ENCODE measurements around the gene LUZP1. TPM values are rescaled to one million over a fixed set of nuclear protein-coding genes. Genes with fewer than 3 reads are reported as not detected.
"Not testable (repeated sequence)": the region's sequence is repeated elsewhere in the genome, so short reads cannot be mapped to it uniquely, and the experiment has no call there.

The LUZP1 gene
- total and polyA plus RNA-seq, 12 donors = 7.1 to 65.3 (median 26.5) TPM

DNA sequence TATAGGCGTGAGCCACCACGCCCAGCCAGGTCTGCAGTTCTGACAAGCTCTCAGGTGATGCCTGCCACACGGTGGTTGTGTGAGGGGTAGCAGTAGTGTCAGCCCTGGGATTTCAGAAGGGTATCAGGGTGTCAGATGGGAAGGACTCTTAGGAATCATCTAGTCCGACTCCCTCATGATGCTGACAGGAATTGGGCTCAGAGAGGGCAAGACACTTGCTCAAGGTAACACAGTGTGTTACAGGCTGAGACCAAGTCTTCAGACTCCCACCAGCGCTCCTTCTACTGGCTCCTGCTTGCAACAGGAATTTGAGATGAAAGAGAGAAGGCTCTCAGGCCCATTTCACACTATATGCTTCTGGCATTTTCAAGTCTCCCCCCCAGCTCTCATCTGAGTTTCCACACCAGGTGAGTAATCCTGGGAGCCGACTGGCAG, 41.7 kb upstream of the LUZP1 start:
- Histone ChIP-seq H3K27me3 (peaks cover 18% of the 10 kb centered on the region), H3K4me3 (no peak overlapping the region), H3K27ac (no peak overlapping the region), H3K36me3 (replicated peaks in 1 of 2) (no peaks in the 10 kb centered on the region), H3K4me1 (replicated peaks in 1 of 2) (no peaks in the 10 kb centered on the region), H3K9me3 (replicated peaks in 1 of 3) (no peaks in the 10 kb centered on the region)
- intact Hi-C loops (cut with DNase I) = no loop called here
- TF ChIP-seq POLR2A (IDR thresholded peaks at IDR 0.05) = no peak
- TF ChIP-seq, protein P1, sequence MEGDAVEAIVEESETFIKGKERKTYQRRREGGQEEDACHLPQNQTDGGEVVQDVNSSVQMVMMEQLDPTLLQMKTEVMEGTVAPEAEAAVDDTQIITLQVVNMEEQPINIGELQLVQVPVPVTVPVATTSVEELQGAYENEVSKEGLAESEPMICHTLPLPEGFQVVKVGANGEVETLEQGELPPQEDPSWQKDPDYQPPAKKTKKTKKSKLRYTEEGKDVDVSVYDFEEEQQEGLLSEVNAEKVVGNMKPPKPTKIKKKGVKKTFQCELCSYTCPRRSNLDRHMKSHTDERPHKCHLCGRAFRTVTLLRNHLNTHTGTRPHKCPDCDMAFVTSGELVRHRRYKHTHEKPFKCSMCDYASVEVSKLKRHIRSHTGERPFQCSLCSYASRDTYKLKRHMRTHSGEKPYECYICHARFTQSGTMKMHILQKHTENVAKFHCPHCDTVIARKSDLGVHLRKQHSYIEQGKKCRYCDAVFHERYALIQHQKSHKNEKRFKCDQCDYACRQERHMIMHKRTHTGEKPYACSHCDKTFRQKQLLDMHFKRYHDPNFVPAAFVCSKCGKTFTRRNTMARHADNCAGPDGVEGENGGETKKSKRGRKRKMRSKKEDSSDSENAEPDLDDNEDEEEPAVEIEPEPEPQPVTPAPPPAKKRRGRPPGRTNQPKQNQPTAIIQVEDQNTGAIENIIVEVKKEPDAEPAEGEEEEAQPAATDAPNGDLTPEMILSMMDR (IDR thresholded peaks at IDR 0.05) = no peak
- DNase-seq = no peak
- WGBS, 4 donors = 38 to 45% (median 42%) methylated on average over 5 to 6 of the region's 6 CpGs

DNA sequence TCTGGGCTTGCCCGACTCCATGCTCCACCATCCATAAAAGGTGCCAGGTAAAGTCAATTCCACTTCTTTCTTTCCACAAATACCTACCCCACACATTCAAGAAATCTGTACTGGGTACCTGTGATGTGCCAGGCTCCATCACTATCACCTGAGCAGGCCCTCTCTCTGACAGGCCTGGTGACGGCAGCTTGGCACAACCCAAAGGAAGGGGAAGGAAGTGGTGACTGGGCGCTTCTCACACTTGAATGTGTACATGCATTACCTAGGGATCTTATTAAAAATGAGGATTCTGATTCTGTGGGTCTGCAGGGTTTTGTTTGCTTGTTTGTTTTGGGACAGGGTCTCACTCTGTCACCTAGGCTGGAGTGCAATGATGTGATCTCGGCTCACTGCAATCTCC, 41.1 kb upstream of the LUZP1 start:
- Histone ChIP-seq H3K27ac (no peak overlapping the region), H3K36me3 (replicated peaks in 1 of 2) (no peaks in the 10 kb centered on the region), H3K4me1 (replicated peaks in 1 of 2) (no peaks in the 10 kb centered on the region), H3K27me3 (peaks cover 12% of the 10 kb centered on the region), H3K4me3 (no peak overlapping the region), H3K9me3 (replicated peaks in 1 of 3) (no peaks in the 10 kb centered on the region)
- TF ChIP-seq, protein P1 (IDR thresholded peaks at IDR 0.05) = no peak
- TF ChIP-seq POLR2A (IDR thresholded peaks at IDR 0.05) = no peak
- WGBS, 4 donors = 72 to 81% (median 77%) methylated on average over 4 of the region's 4 CpGs
- intact Hi-C loops (cut with DNase I) = no loop called here
- DNase-seq = no peak

DNA sequence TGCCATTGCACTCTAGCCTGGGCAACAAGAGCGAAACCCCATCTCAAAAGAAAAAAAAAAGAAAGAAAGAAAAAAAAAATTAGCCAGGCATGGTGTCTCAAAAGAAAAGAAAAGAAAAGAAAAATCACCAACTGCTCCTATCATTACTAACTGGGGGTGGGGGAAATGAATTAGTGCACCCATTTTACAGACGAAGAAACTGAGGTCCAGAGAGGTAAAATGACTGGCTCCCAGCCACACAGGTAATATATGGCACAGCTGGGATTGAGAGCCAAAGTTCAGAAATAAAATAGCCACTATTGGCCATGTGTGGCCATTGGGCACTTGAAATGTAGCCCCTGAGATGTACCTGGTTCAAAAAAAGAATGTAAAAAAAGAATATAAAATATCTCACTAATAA, 39.9 kb upstream of the LUZP1 start:
- no peaks in the 10 kb centered on the region for H3K27me3 ChIP-seq
- DNase-seq = no peak

DNA sequence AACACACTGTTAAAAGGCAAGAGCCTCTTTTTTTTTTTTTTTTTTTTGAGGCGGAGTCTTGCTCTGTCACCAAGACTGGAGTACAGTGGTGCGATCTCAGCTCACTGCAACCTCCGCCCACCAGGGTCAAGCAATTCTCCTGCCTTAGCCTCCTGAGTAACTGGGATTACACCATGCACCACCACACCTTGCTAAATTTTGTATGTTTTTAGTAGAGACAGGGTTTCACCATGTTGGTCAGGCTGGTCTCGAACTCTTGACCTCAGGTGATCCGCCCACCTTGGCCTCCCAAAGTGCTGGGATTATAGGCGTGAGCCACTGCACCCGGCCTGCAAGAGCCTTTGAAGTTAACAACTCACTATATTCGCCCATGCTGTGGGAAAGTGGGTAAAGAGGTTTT, 39.1 kb upstream of the LUZP1 start:
- WGBS, 4 donors = 87 to 91% (median 88%) methylated on average over 8 of the region's 8 CpGs
- H3K27ac ChIP-seq; H3K27me3 ChIP-seq; intact Hi-C loops (cut with DNase I); DNase-seq; H3K36me3 ChIP-seq (replicated peaks in 1 of 2); H3K9me3 ChIP-seq (replicated peaks in 1 of 3); H3K4me1 ChIP-seq (replicated peaks in 1 of 2); H3K4me3 ChIP-seq: not testable (repeated sequence)

More for the DNA sequence above, 39.9 kb upstream of the LUZP1 start:
- no peak for TF ChIP-seq POLR2A (IDR thresholded peaks at IDR 0.05)
- TF ChIP-seq, protein P1 (IDR thresholded peaks at IDR 0.05) = no peak
- Histone ChIP-seq H3K4me1 (replicated peaks in 1 of 2) (no peaks in the 10 kb centered on the region), H3K4me3 (no peak overlapping the region), H3K36me3 (replicated peaks in 1 of 2) (no peaks in the 10 kb centered on the region), H3K9me3 (replicated peaks in 1 of 3) (no peaks in the 10 kb centered on the region), H3K27ac (no peak overlapping the region)
- WGBS, 4 donors = 72 to 82% (median 77%) methylated on average over 2 of the region's 2 CpGs
- intact Hi-C loops (cut with DNase I) = no loop called here

DNA sequence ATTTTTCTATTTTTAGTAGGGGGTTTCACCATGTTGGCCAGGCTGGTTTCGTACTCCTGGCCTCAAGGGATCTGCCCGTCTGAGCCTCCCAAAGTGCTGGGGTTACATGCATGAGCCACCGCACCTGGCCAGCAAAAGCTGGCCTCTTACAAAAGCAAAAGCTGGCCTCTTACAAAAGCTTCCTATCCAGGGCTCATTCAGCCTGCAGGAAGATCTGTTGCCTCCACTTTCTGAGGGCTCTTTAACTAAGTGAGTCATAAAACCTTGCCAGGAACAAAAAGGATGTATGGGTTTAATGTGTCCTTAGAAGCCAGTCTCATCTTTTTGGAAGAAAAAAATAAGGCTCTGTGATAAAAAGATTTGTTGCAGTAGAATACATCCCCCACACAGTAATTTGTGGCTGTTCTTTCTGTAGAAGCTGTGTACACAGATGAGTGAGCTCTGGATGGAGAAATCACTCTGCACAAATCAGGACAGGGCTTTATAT, 33.6 kb upstream of the LUZP1 start:
- TF ChIP-seq, protein P1 (IDR thresholded peaks at IDR 0.05) = no peak
- no peak for TF ChIP-seq POLR2A (IDR thresholded peaks at IDR 0.05)
- Histone ChIP-seq H3K4me1 (replicated peaks in 1 of 2) (no peaks in the 10 kb centered on the region), H3K36me3 (replicated peaks in 1 of 2) (no peaks in the 10 kb centered on the region), H3K27ac (no peak overlapping the region), H3K4me3 (no peak overlapping the region), H3K9me3 (replicated peaks in 1 of 3) (no peaks in the 10 kb centered on the region), H3K27me3 (no peaks in the 10 kb centered on the region)
- DNase-seq = no peak
- WGBS, 4 donors = 55 to 87% (median 67%) methylated on average over 3 of the region's 3 CpGs
- intact Hi-C loops (cut with DNase I) = no loop called here

Data from adrenal gland (tissue), 12 donors.